Left cardiac atrium (tissue), 4 donors: ENCODE results near the gene PITPNM3. TPM values are rescaled to one million over a fixed set of nuclear protein-coding genes. Genes with fewer than 3 reads are reported as not detected.

ENCODE experiments used
- ATAC-seq, 2 donors: fragments of 200-7000 bp; cut with Tn5 transposase; one replicate each; pipeline ENCODE4 v1.9.1; 2020; ENCODE audit warnings: mild to moderate bottlenecking in 2 of 2, moderate library complexity in 2 of 2
- DNase-seq: peaks from one replicate; pipeline ENCODE4 v3.0.0-alpha.2; 2020
- intact Hi-C, 2 donors: fragments of 100-400 bp; cut with DNase I; formaldehyde crosslinking; loops; one replicate each; pipeline versions ENCODE4 v1.14.1 to v1.15.1; 2022 to 2023
- total RNA-seq, 2 donors: library from RNA; stranded (reverse); fragmentation: NEBNext Ultra II Directional; extraction: Animal tissue kit (Norgen Biotek cat#: 25700); gene quantifications; one replicate each; pipeline ENCODE4 v1.2.1, GENCODE V29; 2021
- donor health status: DM: no; HTN: yes; CAD: no.
- donor health status: DM: no; HTN: yes; CAD: no; lungs with severe emphysema.
- donor health status: DM: yes; HTN: yes; CAD: no.
- donor health status: Dilated cardiomyopathy.

PITPNM3 gene
- total RNA-seq, 2 donors from 2014 or later: 3.1 to 3.4 TPM

- ATAC-seq (no peak), DNase-seq (no peak)
- intact Hi-C loops: loop anchor here in 1 of 2 donors (5.0 kb wide), 1 partner anchor 85 kb away; no protein-coding TSS in a partner anchor
Observed at GRCh38 chr17:6557040-6557438, 684 bp upstream of the PITPNM3 start.

DNA sequence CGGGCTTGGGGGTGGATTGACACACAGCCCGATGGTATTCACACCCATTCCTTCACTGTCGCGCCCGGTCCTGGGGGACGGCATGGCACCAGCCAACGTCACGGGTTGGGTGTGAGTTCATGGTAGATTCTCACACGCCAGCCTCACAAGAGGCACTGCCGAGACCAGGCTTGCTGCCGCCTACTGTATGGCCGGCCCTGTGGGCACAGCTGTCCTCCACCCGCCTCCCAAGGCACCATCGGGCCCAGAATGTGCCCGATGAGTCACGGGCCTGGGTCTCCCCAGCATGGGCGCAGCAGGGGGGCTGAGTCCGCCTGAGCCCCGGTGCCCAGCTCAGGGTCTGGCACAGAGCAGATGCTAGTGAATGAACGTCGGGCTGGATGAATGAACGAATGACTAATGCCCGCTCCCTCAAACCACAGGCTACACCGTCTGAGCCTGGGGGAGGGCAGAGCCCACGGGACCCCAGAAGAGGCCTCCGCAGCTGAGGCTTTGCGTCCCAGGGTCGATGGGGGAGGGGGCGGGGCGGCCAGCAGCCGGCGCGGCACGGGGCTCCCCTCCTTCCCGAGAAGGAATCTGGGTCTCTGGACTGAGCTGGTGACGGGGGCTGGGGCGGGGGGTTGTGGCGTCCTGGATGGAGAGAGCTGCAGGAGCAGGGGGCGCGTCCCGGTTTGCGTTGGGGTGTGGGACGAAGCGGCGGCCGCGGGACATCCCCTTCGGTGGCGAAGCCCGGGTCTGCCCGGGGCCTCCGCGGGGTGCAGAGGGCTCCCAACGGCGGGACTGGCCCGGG, 829 bp downstream of the PITPNM3 start:
- DNase-seq: no peak
- intact Hi-C loops: loop anchor here in 1 of 2 donors (5.0 kb wide), 1 partner anchor 83 kb away; no protein-coding TSS in a partner anchor
- ATAC-seq: peak; percentile 52 to 59

DNA sequence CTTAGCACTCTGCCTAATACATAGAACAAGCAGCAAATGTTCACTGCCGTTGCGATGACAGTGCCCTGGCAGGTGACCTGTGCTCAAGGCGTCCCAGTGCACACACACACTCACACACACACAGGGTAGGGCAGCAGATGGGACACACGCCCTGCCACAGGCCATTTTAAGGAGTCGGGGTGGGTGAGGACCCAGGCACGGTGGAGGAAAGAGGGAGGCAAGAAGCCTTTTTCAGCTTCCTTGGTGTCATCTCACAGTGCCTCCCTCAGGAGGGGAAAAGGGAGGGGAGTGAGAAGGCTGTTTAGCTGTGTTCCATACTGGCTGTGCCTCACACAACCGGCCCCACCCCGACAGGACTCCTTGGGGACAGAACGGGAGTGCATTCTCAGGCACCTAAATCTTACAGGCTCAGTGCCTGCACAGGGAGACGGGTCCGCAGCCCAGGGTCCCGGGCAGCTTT, 1.5 kb downstream of the PITPNM3 start:
- intact Hi-C loops: loop anchor here in 1 of 2 donors (5.0 kb wide), 1 partner anchor 83 kb away; no protein-coding TSS in a partner anchor
- DNase-seq (no peak), ATAC-seq (no peak)

GRCh38 chr17:6554342-6554741, 2.0 kb downstream of the PITPNM3 start:
- intact Hi-C loops: no loop called here
- ATAC-seq (no peak), DNase-seq (no peak)

DNA sequence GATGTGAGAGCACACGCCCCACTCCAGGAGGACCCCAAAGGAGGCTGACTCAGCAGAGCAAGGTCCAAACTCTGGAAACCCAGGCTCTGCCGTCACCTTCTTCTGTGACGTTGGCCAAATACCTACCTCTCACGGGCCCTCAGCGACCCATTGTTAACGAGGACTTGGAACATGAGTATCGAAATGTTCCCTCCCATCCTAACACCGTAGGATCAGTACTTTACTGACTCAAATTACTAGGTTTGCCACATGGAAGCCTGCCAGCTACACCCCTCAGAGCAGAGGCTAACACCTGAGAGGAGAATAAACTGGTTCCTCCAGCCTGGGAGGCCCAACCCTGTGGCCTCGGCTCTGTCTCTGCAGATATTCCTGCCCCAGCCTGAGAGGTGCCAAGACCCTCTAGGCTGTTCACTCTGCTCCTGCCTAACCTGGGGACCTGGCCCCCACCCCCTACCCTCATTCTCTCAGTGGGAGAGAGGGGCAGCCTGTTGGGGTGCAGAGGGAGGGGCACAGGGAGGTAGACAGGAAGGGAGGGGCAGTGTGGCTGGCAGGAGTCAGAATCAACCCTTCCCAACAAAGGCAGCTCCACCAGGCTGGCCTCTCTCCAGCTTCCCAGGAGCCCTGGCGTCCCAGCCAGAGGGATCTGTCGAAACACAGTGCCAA, 4.4 kb downstream of the PITPNM3 start:
- intact Hi-C loops: no loop called here
- no peak for DNase-seq
- peak in 1 of 2 donors; percentile 18 for ATAC-seq

- intact Hi-C loops: no loop called here
Observed at GRCh38 chr17:6551356-6551755, 5.0 kb downstream of the PITPNM3 start.

GRCh38 chr17:6549384-6550036, 6.8 kb downstream of the PITPNM3 start:
- DNase-seq (no peak), ATAC-seq (no peak)
- intact Hi-C loops: no loop called here

More at GRCh38 chr17:6551356-6551755, 5.0 kb downstream of the PITPNM3 start:
- ATAC-seq (no peak), DNase-seq (no peak)

DNA sequence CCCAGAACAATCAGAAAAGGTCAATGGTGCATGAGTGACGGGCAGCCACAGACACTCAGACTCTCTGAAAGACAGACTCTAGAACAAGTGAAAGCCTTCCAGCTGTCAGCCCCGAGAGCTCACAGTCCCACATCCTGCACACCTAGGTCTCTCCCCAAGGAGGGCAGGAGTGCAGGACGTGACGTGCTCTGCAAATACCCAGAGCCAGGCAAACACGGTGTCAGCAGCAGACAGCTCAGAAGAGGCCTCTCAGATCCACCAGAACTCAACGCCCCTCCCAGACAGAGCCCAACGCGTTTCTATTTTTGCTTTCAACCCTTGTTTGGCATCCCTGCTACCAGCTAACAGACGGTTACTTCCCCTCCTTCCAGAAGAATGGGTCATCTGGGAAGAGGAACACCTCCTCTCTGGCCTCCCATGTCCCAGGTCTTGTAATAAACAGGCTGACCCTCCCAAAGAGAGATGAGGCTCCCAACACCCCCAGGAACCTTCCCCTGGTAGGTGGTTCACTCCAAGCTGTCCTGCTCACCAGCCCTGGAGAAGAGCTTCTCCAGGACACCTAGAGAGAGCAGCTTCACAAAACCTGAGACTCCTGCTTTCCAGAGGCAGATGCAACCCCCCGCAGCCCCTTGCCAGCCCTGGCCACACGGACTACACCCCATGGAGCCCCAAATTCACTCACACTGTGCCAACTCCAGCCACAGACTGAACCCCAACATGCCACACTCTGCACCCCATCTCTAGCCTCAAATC, 7.6 kb downstream of the PITPNM3 start:
- DNase-seq: no peak
- intact Hi-C loops: no loop called here
- ATAC-seq: peak; percentile 78 to 79

DNA sequence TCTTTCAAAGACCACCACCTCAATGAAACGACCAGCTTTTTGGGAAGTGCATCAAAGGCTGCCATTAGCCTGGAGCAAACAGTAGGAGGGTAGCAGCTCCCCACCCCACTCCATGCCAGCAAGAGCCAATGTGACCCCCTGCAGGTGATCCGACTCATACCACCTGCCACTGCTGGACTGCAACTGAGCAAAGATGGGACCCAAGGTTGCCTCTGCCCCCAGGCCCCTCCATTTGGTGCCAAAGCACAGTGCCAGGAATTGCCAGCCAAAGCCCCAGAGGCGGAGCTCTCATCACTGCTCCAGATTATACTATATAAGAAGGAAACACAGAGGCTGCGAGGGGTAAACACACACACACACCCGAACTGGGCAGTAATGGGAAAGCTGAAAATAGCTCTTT, 8.3 kb downstream of the PITPNM3 start:
- intact Hi-C loops: no loop called here
- ATAC-seq: no peak

DNA sequence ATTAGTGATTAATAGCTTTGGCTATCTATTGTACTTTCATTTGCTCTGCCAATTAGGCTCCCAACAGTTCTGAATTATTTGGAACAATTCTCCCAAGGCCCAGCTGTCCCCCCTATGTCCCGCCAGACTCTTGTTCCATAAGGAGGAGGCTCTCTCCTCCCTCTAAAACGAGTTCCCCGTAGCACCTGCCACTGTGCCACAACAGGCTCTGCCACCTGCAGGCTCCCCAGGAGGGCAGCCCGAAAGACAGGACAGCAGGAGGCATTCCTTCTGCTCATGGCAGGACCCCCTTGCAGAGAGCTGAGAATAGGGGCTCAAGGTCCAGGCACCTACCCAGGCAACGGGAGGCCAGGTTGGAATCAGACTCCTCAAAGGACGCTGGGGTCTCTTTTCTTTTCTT, 9.0 kb downstream of the PITPNM3 start:
- intact Hi-C loops: no loop called here
- DNase-seq: no peak
- ATAC-seq: no peak

More for the DNA sequence above, 8.3 kb downstream of the PITPNM3 start:
- DNase-seq: no peak

- intact Hi-C loops: no loop called here
- ATAC-seq (no peak), DNase-seq (no peak)
Observed at GRCh38 chr17:6546069-6546718, 10.2 kb downstream of the PITPNM3 start.

- ATAC-seq (no peak), DNase-seq (no peak)
- intact Hi-C loops: no loop called here
Observed at GRCh38 chr17:6545291-6545690, 11.1 kb downstream of the PITPNM3 start.

- intact Hi-C loops: no loop called here
- ATAC-seq: no peak
- no peak for DNase-seq
Observed at GRCh38 chr17:6544011-6544370, 12.4 kb downstream of the PITPNM3 start.

GRCh38 chr17:6543079-6544010, 13.0 kb downstream of the PITPNM3 start:
- intact Hi-C loops: no loop called here
- no peak for ATAC-seq
- DNase-seq: no peak

GRCh38 chr17:6542577-6542976, 13.8 kb downstream of the PITPNM3 start:
- no peak for DNase-seq
- intact Hi-C loops: no loop called here
- ATAC-seq: no peak

DNA sequence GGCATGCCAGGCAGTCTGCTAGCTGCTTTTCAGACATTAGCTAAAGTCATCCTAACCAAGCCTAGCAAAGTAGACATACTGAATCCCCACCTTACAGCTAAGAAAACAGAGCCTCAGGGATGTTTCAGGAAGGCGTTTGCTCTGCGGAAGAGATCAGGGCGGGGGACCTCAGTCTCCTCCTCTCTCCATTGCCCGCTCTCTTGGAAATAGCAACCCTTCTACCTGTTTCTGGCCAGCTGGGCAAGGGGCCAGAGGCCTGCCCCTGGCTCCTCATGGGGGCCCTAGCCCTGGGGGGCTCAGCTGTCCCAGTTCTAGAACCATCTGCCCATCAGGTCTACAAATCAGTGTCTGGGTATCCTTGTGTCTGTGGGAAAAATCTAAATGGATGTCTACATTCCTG, 14.5 kb downstream of the PITPNM3 start:
- intact Hi-C loops: no loop called here
- no peak for DNase-seq

GRCh38 chr17:6539871-6540270, 16.5 kb downstream of the PITPNM3 start:
- intact Hi-C loops: no loop called here
- no peak for DNase-seq
- ATAC-seq: no peak

More for the DNA sequence above, 14.5 kb downstream of the PITPNM3 start:
- no peak for ATAC-seq
